GM15510 (cell line): Measurements from ENCODE around the gene SCN4A.

Experiments used
- POLR2A ChIP-seq: IDR thresholded peaks from 3 replicates; pipeline ENCODE4 v1.6.1; 2011; ENCODE audit warnings: borderline replicate concordance; ENCODE audit not compliant: insufficient read length; ENCODE audit errors: extremely low read depth

The SCN4A gene

DNA sequence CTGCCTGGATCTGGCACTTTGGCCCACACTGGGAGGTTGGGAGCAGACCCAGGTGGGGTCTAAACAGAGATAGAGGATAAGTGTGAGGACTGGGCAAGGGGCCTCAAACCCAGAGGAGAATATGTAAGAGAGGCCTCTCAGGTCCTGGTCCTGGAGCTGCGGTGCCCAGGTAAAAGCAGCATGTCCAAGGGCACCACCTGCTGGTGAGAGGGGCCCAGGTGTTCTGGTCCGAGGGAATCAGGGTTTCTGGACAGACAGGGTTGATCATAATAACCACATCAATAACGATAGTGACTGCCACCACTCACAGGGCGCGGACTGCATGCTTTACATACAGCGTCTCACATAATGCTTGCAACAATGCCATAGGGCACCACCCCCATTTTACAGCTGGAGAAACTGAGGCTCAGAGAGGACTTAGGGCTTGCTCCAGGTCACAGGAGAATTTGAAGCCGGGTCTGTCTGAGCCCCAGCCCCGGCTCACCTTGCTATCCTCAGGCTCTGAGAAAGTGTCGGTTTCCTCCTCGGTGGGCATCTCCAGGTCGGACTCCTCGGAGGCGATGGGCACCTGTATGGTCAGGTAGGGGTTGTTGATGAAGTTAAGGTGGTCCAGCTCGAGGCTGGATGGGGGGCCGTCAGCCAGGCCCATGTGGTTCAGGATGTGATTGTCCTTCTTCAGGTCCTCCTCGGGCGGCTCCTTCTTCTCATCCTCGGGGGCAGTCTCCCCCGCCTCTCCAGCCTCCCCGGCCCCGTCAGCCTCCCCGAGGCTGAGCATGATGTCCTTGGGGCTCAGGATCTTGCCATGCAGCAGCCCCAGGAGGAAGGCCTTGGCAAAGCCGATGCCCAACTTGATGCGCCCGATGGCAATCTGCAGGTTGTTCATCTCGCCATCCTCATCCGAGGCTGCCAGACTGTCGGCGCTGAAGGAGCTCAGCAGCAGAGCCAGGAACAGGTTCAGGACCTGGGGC, 21.5 kb downstream of the SCN4A start:
- TF ChIP-seq POLR2A: no peak

DNA sequence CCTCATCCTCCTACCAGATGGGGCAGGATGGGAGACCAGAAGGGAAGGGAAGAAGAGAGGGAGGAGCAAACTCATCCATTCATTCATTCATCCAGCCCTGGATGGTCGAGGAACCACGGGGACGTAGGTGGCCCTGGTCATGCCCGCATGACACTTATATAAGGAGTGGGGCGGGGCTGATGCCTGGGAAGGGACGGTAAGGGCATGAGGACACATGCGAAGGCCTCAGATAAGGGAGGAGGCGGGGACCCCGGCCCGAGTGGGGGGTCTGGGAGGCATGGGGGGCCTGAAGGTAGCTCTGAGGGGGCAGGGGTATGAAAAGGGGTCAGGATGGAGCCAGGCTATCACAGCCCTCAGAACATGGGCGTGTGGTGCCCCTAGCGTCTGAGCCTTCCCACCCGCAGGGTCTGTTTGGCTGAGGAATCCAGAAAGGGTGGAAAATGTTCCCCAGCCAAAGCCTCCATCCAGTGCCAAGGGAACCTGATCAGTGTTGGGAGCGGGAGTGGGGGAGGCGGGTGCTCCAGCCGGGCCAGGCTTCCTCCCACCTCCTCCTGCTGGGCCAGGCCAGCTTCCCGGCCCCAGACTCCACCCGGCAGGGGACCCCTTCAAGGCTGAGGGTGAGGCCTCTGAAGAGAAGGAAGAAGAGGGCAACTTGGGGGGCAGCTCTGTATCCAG, 23.0 kb downstream of the SCN4A start:
- no peak for TF ChIP-seq POLR2A

DNA sequence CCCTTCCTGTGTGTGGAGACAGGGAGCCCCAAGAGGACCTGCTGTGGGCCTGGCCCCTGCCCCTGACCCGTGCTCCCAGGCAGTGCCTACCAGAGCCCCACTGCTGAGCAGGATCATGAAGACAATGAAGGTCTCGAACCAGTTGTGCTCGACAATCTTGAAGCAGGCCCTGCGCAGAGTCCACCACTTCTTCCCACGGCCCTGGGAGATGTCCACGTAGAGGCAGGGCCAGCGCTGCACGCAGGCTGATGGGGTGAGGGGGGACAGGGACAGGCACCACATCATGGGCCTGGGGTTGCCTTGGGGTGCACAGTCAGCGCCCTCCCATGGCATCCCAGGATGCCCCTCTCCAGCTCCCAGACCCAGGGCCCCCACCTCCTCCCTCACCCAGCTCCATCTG, 24.2 kb downstream of the SCN4A start:
- TF ChIP-seq POLR2A: no peak

DNA sequence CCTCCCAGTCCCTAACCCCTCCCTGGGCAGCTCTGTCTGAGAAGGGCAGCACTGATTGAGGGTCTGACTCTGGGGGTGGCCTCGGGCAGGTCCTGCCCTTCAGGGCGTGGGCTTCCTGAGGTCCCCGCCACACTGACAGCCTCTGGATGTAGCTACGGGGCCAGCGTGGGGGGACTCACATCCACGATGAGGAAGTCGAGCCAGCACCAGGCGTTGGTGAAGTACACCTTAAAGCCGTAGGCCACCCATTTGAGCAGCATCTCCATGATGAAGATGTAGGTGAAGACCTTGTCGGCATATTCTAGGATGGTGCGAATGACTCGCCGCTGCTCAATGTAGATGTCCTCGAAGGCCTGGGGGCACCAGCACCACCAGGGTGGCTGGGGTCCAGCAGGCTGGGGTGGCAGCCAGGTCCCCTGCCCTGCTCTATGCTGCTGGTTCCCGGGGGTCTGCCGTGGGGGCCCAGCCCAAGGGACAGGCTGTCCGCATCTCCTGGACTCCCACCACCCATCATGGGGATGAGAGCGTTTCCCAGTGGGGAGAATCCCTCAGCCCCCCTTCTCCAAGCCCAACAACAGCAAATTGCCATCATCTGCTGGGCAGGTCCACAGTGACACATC, 24.9 kb downstream of the SCN4A start:
- TF ChIP-seq POLR2A: no peak

DNA sequence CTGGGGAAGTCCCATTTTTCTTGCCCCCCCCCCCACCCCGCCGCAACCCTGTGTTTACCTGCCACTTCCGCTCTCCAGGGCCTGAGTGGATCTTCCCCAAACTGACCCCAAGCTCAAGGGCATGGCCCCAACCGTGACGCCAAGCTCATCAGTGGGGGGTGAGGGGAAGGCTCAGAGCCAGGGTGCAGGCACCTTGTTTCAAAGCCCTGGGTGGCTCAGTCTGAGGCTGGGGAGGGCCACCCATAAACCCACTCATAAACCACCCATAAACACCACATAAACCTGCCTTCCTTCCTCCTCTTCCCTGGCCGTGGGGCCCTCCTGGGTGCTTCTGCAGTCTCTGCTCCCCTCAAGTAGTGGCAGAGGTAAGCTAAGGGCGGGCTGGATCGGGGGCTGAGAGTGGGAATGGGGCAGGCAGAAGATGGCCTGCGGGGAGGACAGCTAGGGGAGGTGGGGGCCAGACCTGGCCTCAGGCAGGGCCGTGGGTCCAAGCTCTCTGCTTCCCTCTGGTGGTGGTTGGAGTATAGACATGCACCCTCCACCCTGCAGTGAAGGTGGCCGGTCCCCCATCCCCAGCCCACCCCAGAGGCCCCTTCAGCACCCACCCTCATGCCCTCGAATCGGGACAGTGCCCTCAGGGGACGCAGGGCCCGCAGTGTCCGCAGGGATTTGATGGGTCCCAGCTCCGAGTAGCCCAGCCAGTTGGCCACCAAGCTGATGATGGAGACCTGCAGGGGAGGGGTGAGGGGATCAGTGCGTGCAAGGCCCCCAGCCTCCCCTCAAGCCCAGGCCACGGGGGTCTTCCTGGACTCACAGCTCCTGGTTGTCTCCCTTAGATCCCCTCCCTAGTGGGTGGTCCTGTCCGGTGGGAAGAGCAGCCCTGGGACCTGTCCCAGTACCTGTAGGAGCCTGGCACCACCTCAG, 26.0 kb downstream of the SCN4A start:
- TF ChIP-seq POLR2A: no peak

DNA sequence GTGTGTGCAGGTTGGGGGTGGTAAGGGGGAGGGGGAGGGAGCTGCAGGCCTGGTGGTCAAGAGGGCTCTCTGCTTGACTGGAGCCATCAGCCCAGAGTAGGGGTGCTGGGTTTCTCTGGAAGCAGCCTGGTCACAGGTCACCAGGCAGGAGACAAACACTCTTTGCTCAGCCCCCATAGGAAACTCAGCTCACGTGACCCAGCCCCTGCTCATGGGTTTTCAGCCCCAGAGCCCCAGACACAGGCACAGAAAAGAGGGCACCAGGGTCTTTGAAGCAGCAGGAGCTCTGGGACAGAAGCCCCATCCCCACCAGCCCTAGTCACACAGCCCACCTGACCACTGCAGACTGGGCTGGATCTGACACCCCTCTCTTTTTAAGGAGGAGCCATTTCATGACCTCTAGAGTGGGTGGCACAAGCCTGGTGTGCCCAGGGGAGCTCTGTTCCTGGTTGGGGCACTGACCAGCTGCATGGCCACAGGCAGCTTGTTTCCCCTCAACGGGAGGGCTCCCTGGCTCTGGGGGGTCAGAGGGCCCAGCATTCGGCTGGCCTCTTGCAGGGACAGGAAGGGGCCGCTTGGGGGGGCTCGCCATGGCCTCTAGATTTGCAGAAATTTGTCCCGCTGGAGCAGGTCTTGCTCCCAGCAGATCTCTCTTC, 26.8 kb downstream of the SCN4A start:
- no peak for TF ChIP-seq POLR2A

DNA sequence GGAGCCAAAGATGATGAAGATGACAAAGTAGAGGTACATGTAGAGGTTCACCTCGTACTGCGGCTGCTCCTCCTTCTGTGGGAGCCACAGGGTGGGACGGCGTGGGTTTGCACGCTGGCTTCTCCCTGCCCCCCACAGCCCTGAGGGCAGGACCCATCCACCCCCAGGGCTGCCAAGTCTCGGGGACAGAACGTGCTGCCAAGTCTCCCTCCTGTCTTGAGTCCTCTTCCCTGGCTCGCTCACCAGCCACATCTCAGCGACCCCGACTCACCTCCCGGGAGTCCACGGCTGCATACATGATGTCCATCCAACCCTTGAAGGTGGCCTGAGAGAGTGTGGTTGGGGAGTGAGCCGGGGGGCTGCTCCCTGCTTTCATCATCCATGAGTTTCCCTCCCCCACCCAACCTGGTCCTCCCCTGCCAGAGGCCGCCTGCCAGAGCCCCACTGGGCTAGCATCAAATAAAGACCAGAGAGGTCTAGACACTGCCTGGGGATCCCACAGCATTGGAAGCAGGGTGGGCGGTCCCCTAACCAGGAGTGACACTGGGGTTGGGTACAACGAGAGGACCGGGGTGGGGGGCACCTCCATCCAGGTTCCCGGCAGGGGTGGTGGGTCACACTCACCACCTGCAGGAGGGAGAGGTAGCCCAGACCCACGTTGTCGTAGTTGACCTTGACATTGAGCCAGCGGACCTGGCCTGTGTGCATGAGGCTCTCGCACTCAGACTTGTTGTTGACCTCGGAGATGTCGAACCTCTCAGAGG, 27.8 kb downstream of the SCN4A start:
- TF ChIP-seq POLR2A: no peak

DNA sequence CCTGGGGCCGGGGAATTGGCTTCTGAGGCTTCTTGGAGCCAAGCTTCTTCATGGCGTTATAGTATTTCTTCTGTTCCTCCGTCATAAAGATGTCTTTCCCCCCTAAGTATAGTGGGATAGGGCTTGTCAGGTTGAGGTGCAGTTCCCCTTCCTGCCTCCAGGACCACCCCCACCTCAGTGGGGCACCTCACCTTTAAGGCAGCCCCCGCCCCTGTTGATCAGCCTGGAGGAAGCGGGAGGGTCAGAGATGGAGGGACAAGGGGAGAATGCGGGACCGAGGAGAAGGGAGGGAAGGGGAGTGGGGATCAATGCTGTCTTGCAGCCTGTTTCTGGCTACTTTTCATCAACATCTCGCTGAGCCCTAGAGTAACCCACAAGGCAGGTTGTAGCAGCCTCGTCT, 29.0 kb downstream of the SCN4A start:
- TF ChIP-seq POLR2A: no peak

DNA sequence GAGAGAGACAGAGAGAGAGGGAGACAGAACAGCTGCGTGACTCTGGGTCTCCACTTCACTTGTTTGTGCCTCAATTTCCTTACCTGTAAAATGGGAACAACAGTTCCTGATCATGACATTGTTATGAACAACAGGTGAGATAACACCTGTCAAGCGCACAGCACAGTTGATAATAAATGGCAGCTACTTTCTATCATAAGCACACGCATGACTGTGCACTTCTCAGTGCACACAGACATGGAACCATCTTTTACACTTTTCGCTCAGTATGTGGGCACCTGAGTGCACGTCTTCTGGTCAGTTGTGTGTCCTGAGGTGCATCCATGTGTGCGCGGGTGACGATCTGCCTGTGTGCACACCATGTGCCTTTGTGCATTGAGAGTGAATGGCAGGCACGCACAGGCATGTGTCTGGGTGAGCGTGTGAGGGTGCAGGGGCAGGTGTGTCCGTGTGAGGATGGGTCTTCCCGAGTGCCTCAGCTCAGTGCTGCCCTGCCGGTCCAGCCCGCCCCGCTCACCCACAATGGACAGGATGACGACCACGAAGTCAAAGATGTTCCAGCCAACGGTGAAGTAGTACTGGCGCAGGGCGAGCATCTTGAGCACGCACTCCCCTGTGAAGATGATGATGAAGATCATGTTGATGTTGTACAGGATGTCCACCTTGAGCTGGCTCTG, 30.3 kb downstream of the SCN4A start:
- TF ChIP-seq POLR2A: no peak

DNA sequence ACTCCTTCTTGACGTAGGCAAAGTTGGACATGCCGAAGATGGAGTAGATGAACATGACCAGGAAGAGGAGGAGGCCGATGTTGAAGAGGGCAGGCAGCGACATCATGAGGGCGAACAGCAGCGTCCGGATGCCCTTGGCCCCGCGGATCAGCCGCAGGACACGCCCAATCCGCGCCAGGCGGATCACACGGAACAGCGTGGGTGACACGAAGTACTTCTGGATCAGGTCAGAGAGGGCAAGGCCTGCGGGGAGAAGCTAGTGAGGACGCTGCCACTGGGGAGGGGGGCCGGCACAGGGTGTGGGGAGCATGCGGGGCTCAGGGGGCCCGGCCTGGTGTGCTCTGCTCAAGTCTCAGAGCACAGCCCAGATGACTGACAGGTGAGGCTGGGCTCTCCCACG, 31.0 kb downstream of the SCN4A start:
- no peak for TF ChIP-seq POLR2A

DNA sequence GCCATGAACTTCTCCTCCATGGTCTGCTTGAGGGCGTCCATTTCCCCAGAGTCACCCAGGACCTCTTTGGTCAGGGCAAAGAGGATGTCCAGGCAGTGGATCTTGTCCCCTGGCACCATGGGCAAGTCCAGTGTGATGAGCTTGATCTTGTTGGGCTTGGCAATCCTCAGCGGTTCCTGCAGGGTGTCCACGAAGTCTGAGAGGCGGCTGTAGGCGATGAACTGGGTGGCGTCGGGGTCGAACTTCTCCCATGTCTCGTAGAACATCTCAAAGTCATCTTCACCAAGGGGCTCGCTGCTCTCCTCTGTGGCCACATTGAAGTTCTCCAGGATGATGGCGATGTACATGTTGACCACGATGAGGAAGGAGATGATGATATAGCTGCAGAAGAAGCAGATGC, 31.6 kb downstream of the SCN4A start:
- TF ChIP-seq POLR2A: no peak

DNA sequence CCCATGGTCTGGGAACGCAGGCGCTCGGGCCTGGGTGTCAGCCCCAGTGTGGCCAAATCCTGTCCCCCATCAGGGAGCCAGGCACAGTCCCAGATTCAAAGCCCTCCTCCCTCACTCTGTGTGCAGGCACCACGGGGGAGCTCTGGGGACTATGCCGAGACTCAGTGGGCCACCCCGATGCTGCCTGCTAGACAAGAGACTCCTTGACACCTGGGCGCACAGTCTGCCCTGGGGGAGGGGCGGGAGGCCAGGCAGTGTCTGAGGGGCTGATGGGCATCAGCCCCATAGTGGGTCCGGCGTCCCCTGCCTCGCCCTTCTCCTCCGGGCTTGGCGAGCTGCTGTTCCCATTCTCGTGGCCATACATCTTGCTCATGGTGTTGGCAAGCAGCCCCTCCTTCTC, 32.1 kb downstream of the SCN4A start:
- no peak for TF ChIP-seq POLR2A

DNA sequence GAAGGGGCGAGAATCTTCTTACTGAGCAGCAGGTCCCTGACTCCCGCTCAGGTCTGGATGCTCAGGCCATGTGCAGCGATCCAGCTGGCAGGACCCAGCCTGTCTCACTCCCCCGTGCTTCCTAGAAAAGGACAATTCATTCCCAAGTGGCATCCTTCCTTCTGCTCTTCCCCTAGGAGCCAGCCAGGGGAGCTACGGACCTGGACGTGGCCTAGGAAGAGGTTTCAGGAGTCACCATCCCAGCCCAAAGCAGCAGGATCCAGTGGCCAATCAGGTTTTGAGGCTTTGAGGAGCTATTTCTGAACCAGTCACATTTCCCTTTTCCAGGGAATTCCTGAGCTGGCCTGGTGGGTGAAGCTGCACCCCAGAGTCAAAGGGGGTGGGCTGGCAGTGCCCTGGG, 32.8 kb downstream of the SCN4A start:
- TF ChIP-seq POLR2A: no peak

DNA sequence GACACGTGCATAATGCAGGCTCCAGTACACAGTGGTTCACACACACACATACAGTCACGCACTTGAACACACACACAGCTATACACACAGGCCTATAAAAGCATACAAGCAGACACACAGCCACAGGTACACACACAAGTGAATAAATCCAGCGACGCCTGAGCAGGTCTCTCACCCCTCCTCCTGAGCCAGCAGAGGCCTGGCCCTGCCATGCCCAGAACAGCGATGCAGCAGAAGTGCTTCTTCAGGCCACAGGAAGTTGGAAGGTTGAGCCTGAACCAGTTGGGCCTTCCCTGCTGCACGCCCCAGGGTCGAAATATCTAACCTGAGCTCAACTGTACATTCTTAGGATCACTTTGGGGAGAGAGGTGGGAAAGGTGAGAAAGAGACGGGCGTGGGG, 33.3 kb downstream of the SCN4A start:
- TF ChIP-seq POLR2A: no peak

DNA sequence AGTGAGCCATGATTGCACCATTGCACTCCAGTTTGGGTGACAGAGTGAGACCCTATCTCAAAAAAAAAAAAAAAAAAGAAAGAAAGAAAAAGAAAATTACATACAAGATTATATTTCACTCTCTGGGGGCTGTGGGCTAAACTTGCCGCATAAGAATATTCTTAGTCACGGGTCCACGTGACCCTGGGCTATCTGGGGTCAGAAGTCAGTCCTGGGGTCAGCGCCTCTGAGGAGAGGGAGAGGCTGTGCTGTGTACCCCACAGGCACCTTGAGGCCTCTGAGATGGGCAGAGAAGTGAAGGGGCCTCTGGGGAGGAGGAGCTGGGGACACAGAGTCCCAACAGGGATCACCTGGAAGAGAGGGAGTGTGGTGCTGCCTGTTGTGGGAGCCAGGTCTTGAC, 34.8 kb downstream of the SCN4A start:
- TF ChIP-seq POLR2A: no peak
